ENCODE data around the gene ARFRP1. TPM values are rescaled to one million over a fixed set of nuclear protein-coding genes. Genes with fewer than 3 reads are reported as not detected.

The ARFRP1 gene
- total and polyA plus RNA-seq, 2 of the 13 experiments (the other 11 are each of a cell fraction or from before 2014, with no cell fraction given), result 32.0 to 51.1 TPM

- TF ChIP-seq, protein P1, sequence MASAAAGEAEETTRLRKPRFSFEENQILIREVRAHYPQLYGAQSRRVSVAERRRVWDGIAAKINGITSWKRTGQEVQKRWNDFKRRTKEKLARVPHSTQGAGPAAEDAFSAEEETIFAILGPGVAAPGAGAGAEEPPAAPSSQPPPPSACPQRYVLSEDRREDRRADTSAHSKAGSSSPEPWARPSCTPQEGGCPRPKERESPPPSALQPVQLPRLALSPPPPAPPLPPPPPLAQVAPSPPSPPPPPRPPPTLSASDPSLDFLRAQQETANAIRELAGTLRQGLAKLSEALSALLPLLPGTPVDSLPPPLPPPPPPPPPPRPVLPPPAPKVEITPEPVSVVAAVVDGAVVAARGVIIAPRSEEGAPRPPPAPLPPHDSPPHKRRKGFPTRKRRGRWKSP (CRISPR knock-in tag; IDR thresholded peaks at IDR 0.05), result no peak
- TF ChIP-seq ZNF567 (CRISPR knock-in tag; IDR thresholded peaks at IDR 0.05; ENCODE audit: borderline replicate concordance) (no peak), ZBTB20 (CRISPR knock-in tag; IDR thresholded peaks at IDR 0.05; ENCODE audit: borderline replicate concordance, low read depth) (no peak), PAF1 (CRISPR knock-in tag; IDR thresholded peaks at IDR 0.05) (no peak), ZKSCAN1 (IDR thresholded peaks at IDR 0.05; ENCODE audit: low read length) (no peak), KDM2A (CRISPR knock-in tag; IDR thresholded peaks at IDR 0.05; ENCODE audit: borderline replicate concordance, low read depth) (no peak), DDIT3 (CRISPR knock-in tag; IDR thresholded peaks at IDR 0.05) (no peak)
- TF ChIP-seq, protein P2, sequence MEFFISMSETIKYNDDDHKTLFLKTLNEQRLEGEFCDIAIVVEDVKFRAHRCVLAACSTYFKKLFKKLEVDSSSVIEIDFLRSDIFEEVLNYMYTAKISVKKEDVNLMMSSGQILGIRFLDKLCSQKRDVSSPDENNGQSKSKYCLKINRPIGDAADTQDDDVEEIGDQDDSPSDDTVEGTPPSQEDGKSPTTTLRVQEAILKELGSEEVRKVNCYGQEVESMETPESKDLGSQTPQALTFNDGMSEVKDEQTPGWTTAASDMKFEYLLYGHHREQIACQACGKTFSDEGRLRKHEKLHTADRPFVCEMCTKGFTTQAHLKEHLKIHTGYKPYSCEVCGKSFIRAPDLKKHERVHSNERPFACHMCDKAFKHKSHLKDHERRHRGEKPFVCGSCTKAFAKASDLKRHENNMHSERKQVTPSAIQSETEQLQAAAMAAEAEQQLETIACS (CRISPR knock-in tag; IDR thresholded peaks at IDR 0.05), result no peak; the same call in 1 of the 2 replicates
- TF ChIP-seq, protein P3, sequence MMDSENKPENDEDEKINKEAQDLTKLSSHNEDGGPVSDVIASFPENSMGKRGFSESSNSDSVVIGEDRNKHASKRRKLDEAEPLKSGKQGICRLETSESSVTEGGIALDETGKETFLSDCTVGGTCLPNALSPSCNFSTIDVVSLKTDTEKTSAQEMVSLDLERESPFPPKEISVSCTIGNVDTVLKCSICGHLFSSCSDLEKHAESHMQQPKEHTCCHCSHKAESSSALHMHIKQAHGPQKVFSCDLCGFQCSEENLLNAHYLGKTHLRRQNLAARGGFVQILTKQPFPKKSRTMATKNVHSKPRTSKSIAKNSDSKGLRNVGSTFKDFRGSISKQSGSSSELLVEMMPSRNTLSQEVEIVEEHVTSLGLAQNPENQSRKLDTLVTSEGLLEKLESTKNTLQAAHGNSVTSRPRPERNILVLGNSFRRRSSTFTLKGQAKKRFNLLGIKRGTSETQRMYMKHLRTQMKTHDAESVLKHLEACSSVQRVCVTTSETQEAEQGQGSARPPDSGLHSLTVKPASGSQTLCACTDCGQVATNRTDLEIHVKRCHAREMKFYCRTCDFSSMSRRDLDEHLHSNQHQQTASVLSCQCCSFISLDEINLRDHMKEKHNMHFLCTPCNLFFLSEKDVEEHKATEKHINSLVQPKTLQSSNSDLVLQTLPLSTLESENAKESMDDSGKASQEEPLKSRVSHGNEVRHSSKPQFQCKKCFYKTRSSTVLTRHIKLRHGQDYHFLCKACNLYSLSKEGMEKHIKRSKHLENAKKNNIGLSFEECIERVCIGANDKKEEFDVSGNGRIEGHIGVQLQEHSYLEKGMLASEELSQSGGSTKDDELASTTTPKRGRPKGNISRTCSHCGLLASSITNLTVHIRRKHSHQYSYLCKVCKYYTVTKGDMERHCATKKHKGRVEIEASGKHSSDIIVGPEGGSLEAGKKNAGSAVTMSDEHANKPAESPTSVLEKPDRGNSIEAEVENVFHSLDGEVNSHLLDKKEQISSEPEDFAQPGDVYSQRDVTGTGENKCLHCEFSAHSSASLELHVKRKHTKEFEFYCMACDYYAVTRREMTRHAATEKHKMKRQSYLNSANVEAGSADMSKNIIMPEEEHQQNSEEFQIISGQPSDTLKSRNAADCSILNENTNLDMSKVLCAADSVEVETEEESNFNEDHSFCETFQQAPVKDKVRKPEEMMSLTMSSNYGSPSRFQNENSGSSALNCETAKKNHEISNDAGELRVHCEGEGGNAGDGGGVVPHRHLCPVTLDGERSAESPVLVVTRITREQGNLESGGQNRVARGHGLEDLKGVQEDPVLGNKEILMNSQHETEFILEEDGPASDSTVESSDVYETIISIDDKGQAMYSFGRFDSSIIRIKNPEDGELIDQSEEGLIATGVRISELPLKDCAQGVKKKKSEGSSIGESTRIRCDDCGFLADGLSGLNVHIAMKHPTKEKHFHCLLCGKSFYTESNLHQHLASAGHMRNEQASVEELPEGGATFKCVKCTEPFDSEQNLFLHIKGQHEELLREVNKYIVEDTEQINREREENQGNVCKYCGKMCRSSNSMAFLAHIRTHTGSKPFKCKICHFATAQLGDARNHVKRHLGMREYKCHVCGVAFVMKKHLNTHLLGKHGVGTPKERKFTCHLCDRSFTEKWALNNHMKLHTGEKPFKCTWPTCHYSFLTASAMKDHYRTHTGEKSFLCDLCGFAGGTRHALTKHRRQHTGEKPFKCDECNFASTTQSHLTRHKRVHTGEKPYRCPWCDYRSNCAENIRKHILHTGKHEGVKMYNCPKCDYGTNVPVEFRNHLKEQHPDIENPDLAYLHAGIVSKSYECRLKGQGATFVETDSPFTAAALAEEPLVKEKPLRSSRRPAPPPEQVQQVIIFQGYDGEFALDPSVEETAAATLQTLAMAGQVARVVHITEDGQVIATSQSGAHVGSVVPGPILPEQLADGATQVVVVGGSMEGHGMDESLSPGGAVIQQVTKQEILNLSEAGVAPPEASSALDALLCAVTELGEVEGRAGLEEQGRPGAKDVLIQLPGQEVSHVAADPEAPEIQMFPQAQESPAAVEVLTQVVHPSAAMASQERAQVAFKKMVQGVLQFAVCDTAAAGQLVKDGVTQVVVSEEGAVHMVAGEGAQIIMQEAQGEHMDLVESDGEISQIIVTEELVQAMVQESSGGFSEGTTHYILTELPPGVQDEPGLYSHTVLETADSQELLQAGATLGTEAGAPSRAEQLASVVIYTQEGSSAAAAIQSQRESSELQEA (CRISPR knock-in tag; IDR thresholded peaks at IDR 0.05; ENCODE audit: not compliant biosample characterization), result no peak
Observed at GRCh38 chr20:63740070-63740626, 32.4 kb upstream of the ARFRP1 start (continued).
